ENCODE data around the gene CCHCR1.
"Not testable (repeated sequence)": the region's sequence is repeated elsewhere in the genome, so short reads cannot be mapped to it uniquely, and the experiment has no call there.

CCHCR1 gene

GRCh38 chr6:31180500-31180899, 22.9 kb upstream of the CCHCR1 start:
- DNase-seq, result no peak

GRCh38 chr6:31179896-31180295, 22.3 kb upstream of the CCHCR1 start:
- no peak for DNase-seq

- DNase-seq, result no peak
Observed at GRCh38 chr6:31179042-31179386, 21.4 kb upstream of the CCHCR1 start.

GRCh38 chr6:31178143-31179041, 20.8 kb upstream of the CCHCR1 start:
- no peak for DNase-seq

GRCh38 chr6:31175971-31176370, 18.4 kb upstream of the CCHCR1 start:
- DNase-seq, result no peak

GRCh38 chr6:31174378-31174777, 16.8 kb upstream of the CCHCR1 start:
- no peak for DNase-seq

- DNase-seq, result no peak
Observed at GRCh38 chr6:31173406-31173805, 15.8 kb upstream of the CCHCR1 start.

GRCh38 chr6:31172973-31173384, 15.4 kb upstream of the CCHCR1 start:
- DNase-seq, result no peak

GRCh38 chr6:31171931-31172905, 14.6 kb upstream of the CCHCR1 start:
- no peak for DNase-seq

- DNase-seq, result no peak
Observed at GRCh38 chr6:31170987-31171671, 13.5 kb upstream of the CCHCR1 start.

GRCh38 chr6:31170600-31170881, 12.9 kb upstream of the CCHCR1 start, which contains the start of gene POU5F1:
POU5F1 (minus strand) TSS chr6:31170682; CDS start chr6:31170620, 62 bp downstream.
- DNase-seq, result no peak

GRCh38 chr6:31169858-31170599, 12.4 kb upstream of the CCHCR1 start:
- DNase-seq, result not testable (repeated sequence)

GRCh38 chr6:31169123-31169857, 11.7 kb upstream of the CCHCR1 start:
- no peak for DNase-seq

- no peak for DNase-seq
Observed at GRCh38 chr6:31168606-31169005, 11.0 kb upstream of the CCHCR1 start.

- no peak for DNase-seq
Observed at GRCh38 chr6:31165986-31166385, 8.4 kb upstream of the CCHCR1 start.

- not testable (repeated sequence) for DNase-seq
Observed at GRCh38 chr6:31165064-31165832, 7.6 kb upstream of the CCHCR1 start.

- DNase-seq, result not testable (repeated sequence)
Observed at GRCh38 chr6:31164475-31165063, 7.0 kb upstream of the CCHCR1 start.

- no peak for DNase-seq
Observed at GRCh38 chr6:31163922-31164321, 6.3 kb upstream of the CCHCR1 start.

- DNase-seq, result no peak
Observed at GRCh38 chr6:31162463-31163165, 5.0 kb upstream of the CCHCR1 start.

Data from T-helper 9 cell (primary cell).